Measurements from ENCODE around the gene RNF168.
"Not testable (repeated sequence)": the region's sequence is repeated elsewhere in the genome, so short reads cannot be mapped to it uniquely, and the experiment has no call there.

Gene RNF168

GRCh38 chr3:196463478-196463756 is 40.2 kb downstream of the RNF168 start:
- DNase-seq, result no peak

- DNase-seq, result not testable (repeated sequence)
These were observed 40.7 kb downstream of the RNF168 start for GRCh38 chr3:196462680-196463477.

GRCh38 chr3:196458063-196458462 is 45.5 kb downstream of the RNF168 start:
- no peak for DNase-seq

- DNase-seq, result peak; percentile 5 to 30
These were observed 46.1 kb downstream of the RNF168 start for GRCh38 chr3:196457470-196457869.

- DNase-seq, result no peak
These were observed 48.6 kb downstream of the RNF168 start for GRCh38 chr3:196454935-196455334.

GRCh38 chr3:196445391-196445790 is 58.2 kb downstream of the RNF168 start:
- DNase-seq, result not testable (repeated sequence)

GRCh38 chr3:196444500-196444894 is 59.1 kb downstream of the RNF168 start:
- DNase-seq, result no peak

- no peak for DNase-seq
These were observed 62.9 kb downstream of the RNF168 start for GRCh38 chr3:196440696-196441095.

- DNase-seq, result no peak
These were observed 63.5 kb downstream of the RNF168 start for GRCh38 chr3:196440041-196440537.

GRCh38 chr3:196432137-196432879 is 71.3 kb downstream of the RNF168 start, which contains the start of gene UBXN7:
Gene UBXN7 (minus strand): TSS chr3:196432427. CDS start chr3:196432399, 28 bp downstream.
- DNase-seq, result peak; percentile 95 to 97

- peak; percentile 6 to 42 for DNase-seq
These were observed 72.1 kb downstream of the RNF168 start for GRCh38 chr3:196431181-196432136.

GRCh38 chr3:196428041-196428440 is 75.5 kb downstream of the RNF168 start:
- DNase-seq, result no peak

GRCh38 chr3:196424421-196424820 is 79.1 kb downstream of the RNF168 start:
- not testable (repeated sequence) for DNase-seq

GRCh38 chr3:196423044-196423781 is 80.4 kb downstream of the RNF168 start:
- DNase-seq, result no peak

GRCh38 chr3:196421668-196422067 is 81.9 kb downstream of the RNF168 start:
- DNase-seq, result not testable (repeated sequence)

- no peak for DNase-seq
These were observed 84.2 kb downstream of the RNF168 start for GRCh38 chr3:196419386-196419785.
